HTR-8/SVneo (cell line): Measurements from ENCODE around the gene APBA1.

Source experiments
- DNase-seq: peaks from one replicate; pipeline ENCODE4 v3.0.0; 2011; ENCODE audit warnings: low spot score, mixed read lengths; ENCODE audit not compliant: insufficient read length
- FAIRE-seq: peaks from 2 replicates; lab custom pipeline; 2011; peaks lifted over from hg19 to GRCh38; lab: Jason Lieb, UNC

The APBA1 gene

GRCh38 chr9:69658987-69659675 is 13.0 kb downstream of the APBA1 start:
- FAIRE-seq (no peak), DNase-seq (no peak)

GRCh38 chr9:69657269-69657668 is 14.9 kb downstream of the APBA1 start:
- FAIRE-seq (no peak), DNase-seq (no peak)

- DNase-seq: no peak
- no peak for FAIRE-seq
Observed at GRCh38 chr9:69655065-69655464, 17.1 kb downstream of the APBA1 start.

GRCh38 chr9:69653261-69653660 is 18.9 kb downstream of the APBA1 start:
- no peak for DNase-seq
- FAIRE-seq: no peak

- FAIRE-seq (no peak), DNase-seq (no peak)
Observed at GRCh38 chr9:69649566-69650250, 22.5 kb downstream of the APBA1 start.

- FAIRE-seq: no peak
- no peak for DNase-seq
Observed at GRCh38 chr9:69647804-69648203, 24.4 kb downstream of the APBA1 start.

- FAIRE-seq: no peak
- no peak for DNase-seq
Observed at GRCh38 chr9:69646810-69647209, 25.4 kb downstream of the APBA1 start.

GRCh38 chr9:69645488-69645887 is 26.7 kb downstream of the APBA1 start:
- no peak for DNase-seq
- FAIRE-seq: no peak

- DNase-seq (no peak), FAIRE-seq (no peak)
Observed at GRCh38 chr9:69643098-69643497, 29.1 kb downstream of the APBA1 start.

GRCh38 chr9:69637817-69638200 is 34.4 kb downstream of the APBA1 start:
- no peak for FAIRE-seq
- no peak for DNase-seq

- FAIRE-seq: no peak
- no peak for DNase-seq
Observed at GRCh38 chr9:69637193-69637816, 34.9 kb downstream of the APBA1 start.

- FAIRE-seq (no peak), DNase-seq (no peak)
Observed at GRCh38 chr9:69633716-69634115, 38.5 kb downstream of the APBA1 start.

- no peak for FAIRE-seq
- no peak for DNase-seq
Observed at GRCh38 chr9:69632768-69633167, 39.4 kb downstream of the APBA1 start.

- FAIRE-seq (no peak), DNase-seq (no peak)
Observed at GRCh38 chr9:69627281-69627680, 44.9 kb downstream of the APBA1 start.

- DNase-seq (no peak), FAIRE-seq (no peak)
Observed at GRCh38 chr9:69623276-69623675, 48.9 kb downstream of the APBA1 start.

GRCh38 chr9:69622676-69623075 is 49.5 kb downstream of the APBA1 start:
- FAIRE-seq: no peak
- DNase-seq: no peak

GRCh38 chr9:69621730-69622460 is 50.3 kb downstream of the APBA1 start:
- DNase-seq (no peak), FAIRE-seq (no peak)

- no peak for FAIRE-seq
- DNase-seq: no peak
Observed at GRCh38 chr9:69620731-69621130, 51.4 kb downstream of the APBA1 start.

GRCh38 chr9:69619233-69619632 is 52.9 kb downstream of the APBA1 start:
- no peak for FAIRE-seq
- DNase-seq: no peak

- DNase-seq (no peak), FAIRE-seq (no peak)
Observed at GRCh38 chr9:69617006-69617405, 55.2 kb downstream of the APBA1 start.

GRCh38 chr9:69615880-69616279 is 56.3 kb downstream of the APBA1 start:
- DNase-seq (no peak), FAIRE-seq (no peak)
